ENCODE measurements around the gene ANAPC5. TPM values are rescaled to one million over a fixed set of nuclear protein-coding genes. Genes with fewer than 3 reads are reported as not detected.

ANAPC5 gene
- total and polyA plus RNA-seq, 7 experiments from 2014 or later, result 88.1 to 172 (median 141) TPM

DNA sequence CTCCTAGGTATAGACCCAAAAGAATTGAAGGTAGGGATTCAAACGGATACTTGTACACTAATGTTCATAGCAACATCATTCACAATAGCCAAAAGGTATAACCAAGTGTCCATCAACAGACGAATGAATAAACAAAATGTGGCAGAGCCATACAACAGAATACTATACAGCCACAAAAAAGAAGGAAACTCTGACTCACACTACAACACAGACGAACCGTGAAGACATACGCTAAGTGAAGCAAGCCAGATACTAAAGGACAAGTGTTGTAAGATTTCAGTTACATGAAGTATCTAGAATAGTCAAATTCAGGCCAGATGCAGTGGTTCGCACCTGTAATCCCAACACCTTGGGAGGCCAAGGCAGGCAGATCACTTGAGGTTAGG, 74.8 kb downstream of the ANAPC5 start:
- Mint-ChIP-seq H3K4me1 (peaks cover 0 to 8% (median 0%) of the 10 kb centered on the region in 7 donors), H3K36me3 (peaks cover 0 to 26% (median 15%) of the 10 kb centered on the region in 5 donors), H3K9me3 (no peaks in the 10 kb centered on the region), H3K4me3 (no peak overlapping the region), H3K27me3 (no peaks in the 10 kb centered on the region), H3K27ac (no peak overlapping the region)
- no peak overlapping the region for H3K27ac ChIP-seq (ENCODE audit: low read depth, low read length)
- H3K9me3 ChIP-seq (ENCODE audit: control insufficient read depth in 2 of 3, low read length in 3 of 3), result no peaks in the 10 kb centered on the region
- CTCF ChIA-PET, result no interaction called here
- DNase-seq, result no peak
- ATAC-seq, result peak; percentile 29
- intact Hi-C loops (cut with micrococcal nuclease), result no loop called here
- H3K4me1 ChIP-seq (ENCODE audit: control insufficient read depth in 2 of 2, insufficient read depth in 2 of 2, low read length in 2 of 2), result no peaks in the 10 kb centered on the region
- POLR2A ChIA-PET, result interaction anchor here (1.0 kb wide), 1 partner anchor 36 kb away, joined by 3 read pairs; no protein-coding TSS in a partner anchor
- no peak overlapping the region for H3K4me3 ChIP-seq (ENCODE audit: low read length)
- H3K27me3 ChIP-seq (ENCODE audit: control insufficient read depth in 2 of 2, insufficient read depth in 2 of 2, low read length in 2 of 2), result no peaks in the 10 kb centered on the region
- peaks cover 0 to 18% (median 3%) of the 10 kb centered on the region in 3 experiments for H3K36me3 ChIP-seq (ENCODE audit: control insufficient read depth in 2 of 3, insufficient read depth in 3 of 3, low read length in 3 of 3)

- Mint-ChIP-seq H3K27ac (no peak overlapping the region), H3K36me3 (peaks cover 0 to 36% (median 26%) of the 10 kb centered on the region in 5 donors), H3K4me3 (no peak overlapping the region), H3K27me3 (no peaks in the 10 kb centered on the region), H3K9me3 (no peaks in the 10 kb centered on the region), H3K4me1 (peaks cover 0 to 8% (median 0%) of the 10 kb centered on the region in 7 donors)
- no peak overlapping the region for H3K4me3 ChIP-seq (ENCODE audit: low read length)
- CTCF ChIA-PET, result no interaction called here
- H3K9me3 ChIP-seq (ENCODE audit: control insufficient read depth in 2 of 3, low read length in 3 of 3), result no peaks in the 10 kb centered on the region
- H3K27ac ChIP-seq (ENCODE audit: low read depth, low read length), result no peak overlapping the region
- intact Hi-C loops (cut with micrococcal nuclease), result no loop called here
- ATAC-seq (no peak), DNase-seq (no peak)
- H3K4me1 ChIP-seq (ENCODE audit: control insufficient read depth in 2 of 2, insufficient read depth in 2 of 2, low read length in 2 of 2), result no peaks in the 10 kb centered on the region
- peaks cover 0 to 26% (median 3%) of the 10 kb centered on the region in 3 experiments for H3K36me3 ChIP-seq (ENCODE audit: control insufficient read depth in 2 of 3, insufficient read depth in 3 of 3, low read length in 3 of 3)
- POLR2A ChIA-PET, result interaction anchor here (0.6 kb wide), 1 partner anchor 1485 kb away, joined by 3 read pairs; no protein-coding TSS in a partner anchor
- H3K27me3 ChIP-seq (ENCODE audit: control insufficient read depth in 2 of 2, insufficient read depth in 2 of 2, low read length in 2 of 2), result no peaks in the 10 kb centered on the region
Observed at GRCh38 chr12:121274036-121274763, 78.0 kb downstream of the ANAPC5 start.

GRCh38 chr12:121273364-121273896, 78.8 kb downstream of the ANAPC5 start:
- Histone ChIP-seq H3K27me3 (ENCODE audit: control insufficient read depth in 2 of 2, insufficient read depth in 2 of 2, low read length in 2 of 2) (no peaks in the 10 kb centered on the region), H3K9me3 (ENCODE audit: control insufficient read depth in 2 of 3, low read length in 3 of 3) (no peaks in the 10 kb centered on the region), H3K4me1 (ENCODE audit: control insufficient read depth in 2 of 2, insufficient read depth in 2 of 2, low read length in 2 of 2) (no peaks in the 10 kb centered on the region), H3K4me3 (ENCODE audit: low read length) (no peak overlapping the region), H3K27ac (ENCODE audit: low read depth, low read length) (no peak overlapping the region), H3K36me3 (ENCODE audit: control insufficient read depth in 2 of 3, insufficient read depth in 3 of 3, low read length in 3 of 3) (peaks cover 0 to 26% (median 3%) of the 10 kb centered on the region in 3 experiments)
- no peaks in the 10 kb centered on the region for H3K27me3 Mint-ChIP-seq
- H3K27ac Mint-ChIP-seq, result no peak overlapping the region
- peaks cover 0 to 33% (median 29%) of the 10 kb centered on the region in 5 donors for H3K36me3 Mint-ChIP-seq
- intact Hi-C loops (cut with micrococcal nuclease), result no loop called here
- no peak for DNase-seq
- H3K4me3 Mint-ChIP-seq, result no peak overlapping the region
- no peak for ATAC-seq
- no peaks in the 10 kb centered on the region for H3K9me3 Mint-ChIP-seq
- POLR2A ChIA-PET, result no interaction called here
- H3K4me1 Mint-ChIP-seq, result peaks cover 0 to 8% (median 0%) of the 10 kb centered on the region in 7 donors
- CTCF ChIA-PET, result no interaction called here

GRCh38 chr12:121267822-121268221, 84.4 kb downstream of the ANAPC5 start:
- H3K4me3 Mint-ChIP-seq, result no peak overlapping the region
- no peaks in the 10 kb centered on the region for H3K27me3 Mint-ChIP-seq
- no peaks in the 10 kb centered on the region for H3K9me3 Mint-ChIP-seq
- peaks cover 0 to 30% (median 0%) of the 10 kb centered on the region in 3 experiments for H3K36me3 ChIP-seq (ENCODE audit: control insufficient read depth in 2 of 3, insufficient read depth in 3 of 3, low read length in 3 of 3)
- H3K27ac ChIP-seq (ENCODE audit: low read depth, low read length), result no peak overlapping the region
- H3K4me1 Mint-ChIP-seq, result no peaks in the 10 kb centered on the region
- intact Hi-C loops (cut with micrococcal nuclease), result no loop called here
- ChIA-PET POLR2A (no interaction called here), CTCF (interaction anchor here (0.6 kb wide), 1 partner anchor 129 kb away, joined by 3 read pairs; no protein-coding TSS in a partner anchor)
- no peaks in the 10 kb centered on the region for H3K27me3 ChIP-seq (ENCODE audit: control insufficient read depth in 2 of 2, insufficient read depth in 2 of 2, low read length in 2 of 2)
- no peaks in the 10 kb centered on the region for H3K4me1 ChIP-seq (ENCODE audit: control insufficient read depth in 2 of 2, insufficient read depth in 2 of 2, low read length in 2 of 2)
- H3K36me3 Mint-ChIP-seq, result peaks cover 4 to 43% (median 24%) of the 10 kb centered on the region in 5 donors
- H3K4me3 ChIP-seq (ENCODE audit: low read length), result no peak overlapping the region
- no peak for ATAC-seq
- H3K9me3 ChIP-seq (ENCODE audit: control insufficient read depth in 2 of 3, low read length in 3 of 3), result no peaks in the 10 kb centered on the region
- DNase-seq, result no peak
- no peak overlapping the region for H3K27ac Mint-ChIP-seq

- Mint-ChIP-seq H3K27me3 (no peaks in the 10 kb centered on the region), H3K9me3 (no peaks in the 10 kb centered on the region), H3K4me3 (no peak overlapping the region), H3K27ac (peak overlapping the region in 1 of 9 donors; percentile 40), H3K36me3 (peaks cover 9 to 46% (median 28%) of the 10 kb centered on the region in 5 donors), H3K4me1 (peaks cover 0 to 2% (median 0%) of the 10 kb centered on the region in 7 donors)
- ATAC-seq (no peak), DNase-seq (no peak)
- ChIA-PET POLR2A (interaction anchor here (0.8 kb wide), 1 partner anchor 12 kb away, joined by 3 read pairs; no protein-coding TSS in a partner anchor), CTCF (no interaction called here)
- Histone ChIP-seq H3K4me3 (ENCODE audit: low read length) (no peak overlapping the region), H3K36me3 (ENCODE audit: control insufficient read depth in 2 of 3, insufficient read depth in 3 of 3, low read length in 3 of 3) (peaks cover 0 to 47% (median 0%) of the 10 kb centered on the region in 3 experiments), H3K27me3 (ENCODE audit: control insufficient read depth in 2 of 2, insufficient read depth in 2 of 2, low read length in 2 of 2) (no peaks in the 10 kb centered on the region), H3K4me1 (ENCODE audit: control insufficient read depth in 2 of 2, insufficient read depth in 2 of 2, low read length in 2 of 2) (no peaks in the 10 kb centered on the region), H3K27ac (ENCODE audit: low read depth, low read length) (no peak overlapping the region), H3K9me3 (ENCODE audit: control insufficient read depth in 2 of 3, low read length in 3 of 3) (no peaks in the 10 kb centered on the region)
- intact Hi-C loops (cut with micrococcal nuclease), result no loop called here
Observed at GRCh38 chr12:121264951-121265515, 87.2 kb downstream of the ANAPC5 start.

DNA sequence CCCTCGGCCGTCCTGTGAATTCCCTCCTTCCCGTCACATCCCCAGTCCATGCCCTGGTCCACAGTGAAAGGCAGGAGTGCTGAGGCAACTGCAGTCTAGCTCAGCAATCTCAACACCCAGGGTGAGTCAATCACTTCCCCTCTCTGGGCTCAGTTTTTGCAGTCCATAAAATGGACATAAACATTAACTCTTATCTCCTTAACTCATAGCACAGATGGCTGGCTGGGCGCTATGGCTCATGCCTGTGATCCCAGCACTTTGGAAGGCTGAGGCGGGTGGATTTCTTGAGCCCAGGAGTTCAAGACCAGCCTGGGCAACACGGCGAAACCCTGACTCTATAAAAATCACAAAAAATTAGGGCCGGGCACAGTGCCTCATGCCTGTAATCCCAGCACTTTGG, 88.1 kb downstream of the ANAPC5 start:
- Mint-ChIP-seq H3K27me3 (no peaks in the 10 kb centered on the region), H3K27ac (peak overlapping the region in 1 of 9 donors; percentile 10), H3K4me1 (peaks cover 0 to 2% (median 0%) of the 10 kb centered on the region in 7 donors), H3K4me3 (no peak overlapping the region), H3K9me3 (no peaks in the 10 kb centered on the region), H3K36me3 (peaks cover 5 to 42% (median 24%) of the 10 kb centered on the region in 5 donors)
- Histone ChIP-seq H3K27ac (ENCODE audit: low read depth, low read length) (no peak overlapping the region), H3K36me3 (ENCODE audit: control insufficient read depth in 2 of 3, insufficient read depth in 3 of 3, low read length in 3 of 3) (peaks cover 0 to 39% (median 0%) of the 10 kb centered on the region in 3 experiments), H3K4me3 (ENCODE audit: low read length) (no peak overlapping the region), H3K27me3 (ENCODE audit: control insufficient read depth in 2 of 2, insufficient read depth in 2 of 2, low read length in 2 of 2) (no peaks in the 10 kb centered on the region), H3K4me1 (ENCODE audit: control insufficient read depth in 2 of 2, insufficient read depth in 2 of 2, low read length in 2 of 2) (no peaks in the 10 kb centered on the region), H3K9me3 (ENCODE audit: control insufficient read depth in 2 of 3, low read length in 3 of 3) (no peaks in the 10 kb centered on the region)
- ChIA-PET POLR2A (interaction anchor here (0.8 kb wide), 1 partner anchor 24 kb away, joined by 3 read pairs; no protein-coding TSS in a partner anchor), CTCF (interaction anchor here (0.5 kb wide), 1 partner anchor 71 kb away, joined by 3 read pairs; no protein-coding TSS in a partner anchor)
- DNase-seq (no peak), ATAC-seq (no peak)
- intact Hi-C loops (cut with micrococcal nuclease), result no loop called here

Measured in naive thymus-derived CD4-positive, alpha-beta T cell (primary cell).